ENCODE data around the gene RIOK1.

RIOK1 gene

DNA sequence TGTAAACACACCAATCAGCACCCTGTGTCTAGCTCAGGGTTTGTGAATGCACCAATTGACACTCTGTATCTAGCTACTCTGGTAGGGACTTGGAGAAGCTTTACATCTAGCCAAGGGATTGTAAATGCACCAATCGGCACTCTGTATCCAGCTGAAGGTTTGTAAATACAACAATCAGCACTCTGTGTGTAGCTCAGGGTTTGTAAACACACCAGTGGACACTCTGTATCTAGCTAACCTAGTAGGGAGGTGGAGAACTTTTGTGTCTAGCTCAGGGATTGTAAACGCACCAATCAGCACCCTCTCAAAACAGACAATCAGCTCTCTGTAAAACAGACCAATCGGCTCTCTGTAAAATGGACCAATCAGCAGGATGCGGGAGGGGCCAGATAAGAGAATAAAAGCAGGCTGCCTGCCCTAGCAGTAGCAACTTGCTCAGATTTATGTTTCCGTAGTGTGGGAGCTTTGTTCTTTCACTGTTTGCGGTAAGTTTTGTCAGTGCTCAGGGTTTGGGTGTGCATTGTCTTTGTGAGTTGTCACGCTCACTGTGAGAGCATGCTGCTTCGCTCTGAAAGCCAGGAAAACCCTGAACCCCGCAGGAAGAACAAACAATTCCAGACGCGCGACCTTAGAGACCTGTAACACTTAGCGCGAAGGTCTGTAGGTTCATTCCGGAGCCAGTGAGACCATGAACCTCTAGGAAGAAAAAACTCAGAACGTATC, 37.0 kb downstream of the RIOK1 start:
- no peak overlapping the region for H2BK120ac ChIP-seq (ENCODE audit: low read depth, low read length)
- H3K27me3 ChIP-seq (ENCODE audit: insufficient read depth, low read length, poor library complexity) = no peaks in the 10 kb centered on the region
- H4K5ac ChIP-seq (ENCODE audit: low read length) = no peak overlapping the region
- H3K79me1 ChIP-seq (ENCODE audit: low read length) = no peaks in the 10 kb centered on the region
- H3K4me2 ChIP-seq (ENCODE audit: low read length) = no peak overlapping the region
- H3K79me2 ChIP-seq (ENCODE audit: control insufficient read depth, insufficient read depth, low read length) = no peaks in the 10 kb centered on the region
- no peak overlapping the region for H3K56ac ChIP-seq (ENCODE audit: low read length)
- no CpG with 5 or more reads among the region's 16 CpGs for WGBS (ENCODE audit: extremely low coverage, insufficient coverage, low lambda C conversion rate)
- no peak overlapping the region for H2BK15ac ChIP-seq (replicated peaks; ENCODE audit: low read depth)
- no peak overlapping the region for H3K23ac ChIP-seq (ENCODE audit: low read length)
- no peak overlapping the region for H3K4ac ChIP-seq (ENCODE audit: low read depth, low read length)
- H3K27ac ChIP-seq (ENCODE audit: low read depth, low read length) = no peak overlapping the region
- peak overlapping the region; percentile 30 for H3K18ac ChIP-seq (ENCODE audit: low read length)
- H3K4me3 ChIP-seq (ENCODE audit: low read length) = no peak overlapping the region
- H3K36me3 ChIP-seq (ENCODE audit: control insufficient read depth, insufficient read depth, low read length) = no peaks in the 10 kb centered on the region
- no peak for DNase-seq
- H2BK5ac ChIP-seq (ENCODE audit: low read length) = no peak overlapping the region
- no peak overlapping the region for H3K9ac ChIP-seq (ENCODE audit: low read length)
- H3K4me1 ChIP-seq (ENCODE audit: control insufficient read depth, low read depth, low read length) = no peaks in the 10 kb centered on the region
- H4K8ac ChIP-seq (ENCODE audit: low read depth, low read length) = no peak overlapping the region
- H2AK5ac ChIP-seq (ENCODE audit: low read length) = no peak overlapping the region

DNA sequence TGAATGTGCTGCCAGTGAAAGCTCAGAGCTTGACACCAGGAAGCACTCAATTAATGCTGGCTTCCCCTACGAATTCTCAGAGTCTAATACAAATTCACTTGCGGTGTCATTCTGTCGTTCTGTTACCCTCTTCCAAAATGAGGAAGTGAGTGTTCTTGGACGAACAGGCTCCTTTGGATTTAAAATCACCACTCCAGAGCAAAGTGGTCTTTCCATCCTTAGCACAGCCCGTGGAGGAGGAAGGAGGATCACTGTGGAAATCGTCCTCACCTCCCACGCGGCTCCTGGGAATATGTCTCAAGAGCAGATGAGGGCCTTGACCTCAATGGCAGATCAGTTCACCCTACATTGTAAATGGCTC, 41.7 kb downstream of the RIOK1 start:
- DNase-seq = no peak
- H2BK15ac ChIP-seq (replicated peaks; ENCODE audit: low read depth) = no peak overlapping the region
- H3K9ac ChIP-seq (ENCODE audit: low read length) = no peak overlapping the region
- no peak overlapping the region for H3K4me3 ChIP-seq (ENCODE audit: low read length)
- H3K79me1 ChIP-seq (ENCODE audit: low read length) = no peaks in the 10 kb centered on the region
- no CpG with 5 or more reads among the region's 8 CpGs for WGBS (ENCODE audit: extremely low coverage, insufficient coverage, low lambda C conversion rate)
- H4K5ac ChIP-seq (ENCODE audit: low read length) = no peak overlapping the region
- no peak overlapping the region for H2AK5ac ChIP-seq (ENCODE audit: low read length)
- H3K18ac ChIP-seq (ENCODE audit: low read length) = no peak overlapping the region
- H3K4ac ChIP-seq (ENCODE audit: low read depth, low read length) = no peak overlapping the region
- no peak overlapping the region for H3K27ac ChIP-seq (ENCODE audit: low read depth, low read length)
- no peak overlapping the region for H2BK5ac ChIP-seq (ENCODE audit: low read length)
- no peak overlapping the region for H3K23ac ChIP-seq (ENCODE audit: low read length)
- H2BK120ac ChIP-seq (ENCODE audit: low read depth, low read length) = no peak overlapping the region
- H3K36me3 ChIP-seq (ENCODE audit: control insufficient read depth, insufficient read depth, low read length) = no peaks in the 10 kb centered on the region
- H3K56ac ChIP-seq (ENCODE audit: low read length) = no peak overlapping the region
- no peak overlapping the region for H4K8ac ChIP-seq (ENCODE audit: low read depth, low read length)
- H3K4me2 ChIP-seq (ENCODE audit: low read length) = no peak overlapping the region
- no peaks in the 10 kb centered on the region for H3K27me3 ChIP-seq (ENCODE audit: insufficient read depth, low read length, poor library complexity)
- H3K4me1 ChIP-seq (ENCODE audit: control insufficient read depth, low read depth, low read length) = no peaks in the 10 kb centered on the region
- H3K79me2 ChIP-seq (ENCODE audit: control insufficient read depth, insufficient read depth, low read length) = no peaks in the 10 kb centered on the region

DNA sequence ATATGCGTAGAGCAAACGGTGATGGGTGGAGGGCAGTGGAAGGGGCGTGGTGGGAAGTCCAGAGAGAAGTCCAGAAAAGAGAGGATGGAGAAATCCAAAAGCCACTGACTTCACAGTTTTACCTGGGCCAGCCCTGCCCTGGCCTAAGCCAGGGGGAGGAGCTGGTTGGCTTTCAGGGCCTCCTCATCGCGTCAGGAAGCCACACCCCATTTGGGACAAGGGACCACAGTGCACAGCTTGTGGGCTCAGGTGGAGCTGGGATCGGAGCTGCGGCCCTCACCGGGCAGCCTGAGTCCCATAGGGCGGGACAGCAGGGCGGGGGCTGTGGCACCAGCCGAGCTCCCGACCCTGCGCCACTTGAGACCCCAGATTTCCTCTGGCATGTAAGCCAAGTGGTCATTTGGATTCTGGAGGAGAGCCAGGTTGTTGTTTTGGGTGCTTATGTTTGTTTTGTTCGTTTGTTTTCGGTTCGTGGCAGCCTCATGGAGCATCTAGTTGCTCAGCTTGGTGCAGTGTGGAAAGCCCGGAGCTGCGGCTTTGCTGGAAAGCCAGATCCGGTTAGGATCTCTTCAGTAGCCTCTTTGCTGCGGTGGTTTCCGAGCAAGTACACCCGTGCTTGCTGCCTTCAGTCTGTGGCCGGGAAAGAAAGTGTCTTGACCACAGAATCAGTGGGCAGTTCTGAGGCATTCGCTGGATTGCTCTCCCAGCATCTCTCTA, 42.2 kb downstream of the RIOK1 start:
- Histone ChIP-seq H4K8ac (ENCODE audit: low read depth, low read length) (no peak overlapping the region), H2BK120ac (ENCODE audit: low read depth, low read length) (no peak overlapping the region), H3K18ac (ENCODE audit: low read length) (no peak overlapping the region), H2AK5ac (ENCODE audit: low read length) (no peak overlapping the region), H3K4ac (ENCODE audit: low read depth, low read length) (no peak overlapping the region), H2BK5ac (ENCODE audit: low read length) (no peak overlapping the region), H3K36me3 (ENCODE audit: control insufficient read depth, insufficient read depth, low read length) (no peaks in the 10 kb centered on the region), H2BK15ac (replicated peaks; ENCODE audit: low read depth) (no peak overlapping the region), H3K23ac (ENCODE audit: low read length) (no peak overlapping the region), H3K27me3 (ENCODE audit: insufficient read depth, low read length, poor library complexity) (no peaks in the 10 kb centered on the region), H4K5ac (ENCODE audit: low read length) (no peak overlapping the region), H3K4me3 (ENCODE audit: low read length) (no peak overlapping the region), H3K56ac (ENCODE audit: low read length) (no peak overlapping the region), H3K27ac (ENCODE audit: low read depth, low read length) (no peak overlapping the region), H3K4me2 (ENCODE audit: low read length) (no peak overlapping the region), H3K4me1 (ENCODE audit: control insufficient read depth, low read depth, low read length) (no peaks in the 10 kb centered on the region), H3K79me2 (ENCODE audit: control insufficient read depth, insufficient read depth, low read length) (no peaks in the 10 kb centered on the region), H3K9ac (ENCODE audit: low read length) (no peak overlapping the region), H3K79me1 (ENCODE audit: low read length) (no peaks in the 10 kb centered on the region)
- no CpG with 5 or more reads among the region's 24 CpGs for whole genome bisulfite sequencing (ENCODE audit: extremely low coverage, insufficient coverage, low lambda C conversion rate)
- DNase-seq = peak; percentile 27

DNA sequence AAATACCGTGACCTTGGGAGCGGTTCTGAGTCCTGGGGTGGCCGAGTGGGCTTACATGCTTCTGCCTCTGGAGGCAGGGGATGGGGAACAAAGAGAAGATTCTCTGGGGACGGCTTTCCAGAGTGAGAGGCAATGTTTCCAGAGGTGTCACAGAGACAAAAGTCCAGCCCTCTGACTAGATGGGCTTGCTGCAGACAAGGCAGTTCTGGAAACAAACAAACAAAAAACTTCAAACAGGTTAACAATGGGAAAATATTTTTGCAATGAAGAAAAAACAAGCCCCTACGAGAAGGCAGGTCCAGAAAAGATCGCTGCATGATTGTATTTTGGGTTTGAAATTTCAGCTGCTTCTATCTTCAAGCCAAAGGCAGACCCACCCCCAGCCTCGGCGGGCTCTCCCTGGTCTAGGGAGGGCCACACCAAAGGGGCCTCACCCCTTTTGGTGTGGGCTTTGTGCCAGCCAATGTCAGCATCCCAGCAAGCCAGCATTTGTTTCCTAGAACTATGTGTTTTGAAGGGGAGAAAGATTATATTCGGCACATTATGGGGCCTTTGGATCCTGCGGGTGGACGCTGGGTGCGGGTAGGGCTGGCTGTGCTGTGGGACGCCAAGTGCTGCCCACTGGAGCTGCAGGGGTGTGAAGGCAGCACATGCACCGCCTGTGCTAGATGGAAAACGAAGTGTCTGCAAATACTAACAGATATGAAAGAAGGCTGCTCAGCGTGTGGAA, 42.9 kb downstream of the RIOK1 start:
- no peak overlapping the region for H3K4ac ChIP-seq (ENCODE audit: low read depth, low read length)
- no peak overlapping the region for H2BK5ac ChIP-seq (ENCODE audit: low read length)
- H3K79me2 ChIP-seq (ENCODE audit: control insufficient read depth, insufficient read depth, low read length) = no peaks in the 10 kb centered on the region
- no peaks in the 10 kb centered on the region for H3K27me3 ChIP-seq (ENCODE audit: insufficient read depth, low read length, poor library complexity)
- no CpG with 5 or more reads among the region's 16 CpGs for WGBS (ENCODE audit: extremely low coverage, insufficient coverage, low lambda C conversion rate)
- no peak overlapping the region for H2BK120ac ChIP-seq (ENCODE audit: low read depth, low read length)
- H3K4me1 ChIP-seq (ENCODE audit: control insufficient read depth, low read depth, low read length) = no peaks in the 10 kb centered on the region
- H3K4me3 ChIP-seq (ENCODE audit: low read length) = no peak overlapping the region
- H4K8ac ChIP-seq (ENCODE audit: low read depth, low read length) = no peak overlapping the region
- H2BK15ac ChIP-seq (replicated peaks; ENCODE audit: low read depth) = no peak overlapping the region
- no peak overlapping the region for H3K9ac ChIP-seq (ENCODE audit: low read length)
- no peak overlapping the region for H3K56ac ChIP-seq (ENCODE audit: low read length)
- DNase-seq = no peak
- H4K5ac ChIP-seq (ENCODE audit: low read length) = no peak overlapping the region
- no peaks in the 10 kb centered on the region for H3K36me3 ChIP-seq (ENCODE audit: control insufficient read depth, insufficient read depth, low read length)
- no peak overlapping the region for H2AK5ac ChIP-seq (ENCODE audit: low read length)
- no peaks in the 10 kb centered on the region for H3K79me1 ChIP-seq (ENCODE audit: low read length)
- H3K27ac ChIP-seq (ENCODE audit: low read depth, low read length) = no peak overlapping the region
- no peak overlapping the region for H3K18ac ChIP-seq (ENCODE audit: low read length)
- no peak overlapping the region for H3K23ac ChIP-seq (ENCODE audit: low read length)
- no peak overlapping the region for H3K4me2 ChIP-seq (ENCODE audit: low read length)

DNA sequence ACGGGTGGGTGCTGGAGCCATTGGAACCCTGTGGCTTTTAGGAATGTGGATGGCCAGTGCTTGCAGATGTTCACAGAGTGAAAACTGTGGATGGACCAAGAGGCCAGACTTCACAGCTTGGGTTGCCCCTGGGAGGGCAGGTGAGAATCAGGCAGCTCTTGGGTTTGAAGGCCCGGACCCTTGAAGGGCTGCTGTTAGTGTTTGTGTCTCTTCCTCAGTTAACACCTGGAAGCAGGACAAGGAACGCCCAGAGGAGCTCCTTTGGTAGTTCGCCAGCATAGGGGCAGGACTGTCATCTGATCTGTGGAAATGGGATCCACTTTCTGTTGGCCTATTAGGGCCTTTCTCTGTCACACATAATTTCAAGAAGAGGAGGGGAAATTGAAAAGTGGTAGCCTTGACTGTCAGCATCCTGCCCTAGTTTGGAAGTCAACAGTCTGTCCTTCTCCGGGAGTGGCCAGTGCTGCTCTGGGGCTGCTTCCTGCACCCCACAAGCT, 43.6 kb downstream of the RIOK1 start:
- Histone ChIP-seq H2BK15ac (replicated peaks; ENCODE audit: low read depth) (no peak overlapping the region), H4K8ac (ENCODE audit: low read depth, low read length) (no peak overlapping the region), H3K79me2 (ENCODE audit: control insufficient read depth, insufficient read depth, low read length) (no peaks in the 10 kb centered on the region), H3K56ac (ENCODE audit: low read length) (no peak overlapping the region), H3K27me3 (ENCODE audit: insufficient read depth, low read length, poor library complexity) (no peaks in the 10 kb centered on the region), H2AK5ac (ENCODE audit: low read length) (no peak overlapping the region), H3K79me1 (ENCODE audit: low read length) (no peaks in the 10 kb centered on the region), H3K4ac (ENCODE audit: low read depth, low read length) (no peak overlapping the region), H2BK5ac (ENCODE audit: low read length) (no peak overlapping the region), H3K4me2 (ENCODE audit: low read length) (no peak overlapping the region), H3K9ac (ENCODE audit: low read length) (no peak overlapping the region), H3K4me3 (ENCODE audit: low read length) (no peak overlapping the region), H4K5ac (ENCODE audit: low read length) (no peak overlapping the region), H2BK120ac (ENCODE audit: low read depth, low read length) (no peak overlapping the region), H3K23ac (ENCODE audit: low read length) (no peak overlapping the region), H3K4me1 (ENCODE audit: control insufficient read depth, low read depth, low read length) (no peaks in the 10 kb centered on the region), H3K27ac (ENCODE audit: low read depth, low read length) (no peak overlapping the region), H3K18ac (ENCODE audit: low read length) (no peak overlapping the region), H3K36me3 (ENCODE audit: control insufficient read depth, insufficient read depth, low read length) (no peaks in the 10 kb centered on the region)
- no CpG with 5 or more reads among the region's 5 CpGs for WGBS (ENCODE audit: extremely low coverage, insufficient coverage, low lambda C conversion rate)
- DNase-seq = no peak
